Activated naive CD4-positive, alpha-beta T cell treated with anti-CD3 and anti-CD28 coated beads, Interleukin-2, amount 10 ng/mL, durations not matched to agents 5 hours and 36 hours (primary cell): ENCODE measurements around the gene SLN. TPM values are rescaled to one million over a fixed set of nuclear protein-coding genes. Genes with fewer than 3 reads are reported as not detected.

ENCODE experiments used
- total RNA-seq, 2 experiments: library from RNA; stranded (reverse); gene quantifications; one replicate each; pipeline ENCODE4 v1.2.3, GENCODE V29; 2021

The SLN gene
- total RNA-seq: not detected

GRCh38 chr11:107711861-107712755, at the start of gene SLN:
Gene SLN, minus strand, starts transcription at chr11:107712056.

Other genes with a start within 250 kb of the SLN start
- gene ALKBH8, start 146.3 kb downstream of the SLN start, total RNA-seq: 10 to 100 TPM in 1 of 2 experiments, 1 to 10 TPM in 1; 9.1 to 10.5 TPM
- gene ELMOD1, start 120.9 kb downstream of the SLN start, total RNA-seq: not detected
- gene SLC35F2, start 146.7 kb upstream of the SLN start, total RNA-seq: 1 to 10 TPM; 5.5 to 6.2 TPM
- not detected for gene RAB39A, start 216.4 kb upstream of the SLN start, total RNA-seq